HG02840 (cell line): ENCODE results near the gene BCORL1.

Source experiments
- ATAC-seq: cut with Tn5 transposase; IDR thresholded peaks from one replicate; pipeline ENCODE4 v1.9.1; 2021; ENCODE audit warnings: mild to moderate bottlenecking, moderate library complexity, moderate number of reproducible peaks; ENCODE audit not compliant: unreplicated experiment, low FRiP score

BCORL1 gene

DNA sequence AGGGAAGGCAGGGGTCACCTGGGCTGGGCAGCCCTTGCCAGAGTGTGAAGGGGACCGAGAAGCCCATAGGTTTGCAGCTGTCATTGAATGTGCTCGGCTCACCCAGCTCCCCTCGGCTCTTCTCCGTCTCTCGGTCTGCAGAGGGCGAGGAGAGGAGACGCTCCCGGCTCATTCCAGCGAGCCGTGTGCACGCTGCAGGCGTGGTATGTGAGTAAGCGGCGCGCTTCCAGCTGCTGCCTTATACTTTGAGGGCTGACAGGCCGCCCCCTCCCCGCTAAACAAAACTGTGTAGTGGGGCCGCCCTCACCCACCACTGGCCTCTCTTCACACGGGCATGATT, 23.0 kb upstream of the BCORL1 start:
- no peak for ATAC-seq

DNA sequence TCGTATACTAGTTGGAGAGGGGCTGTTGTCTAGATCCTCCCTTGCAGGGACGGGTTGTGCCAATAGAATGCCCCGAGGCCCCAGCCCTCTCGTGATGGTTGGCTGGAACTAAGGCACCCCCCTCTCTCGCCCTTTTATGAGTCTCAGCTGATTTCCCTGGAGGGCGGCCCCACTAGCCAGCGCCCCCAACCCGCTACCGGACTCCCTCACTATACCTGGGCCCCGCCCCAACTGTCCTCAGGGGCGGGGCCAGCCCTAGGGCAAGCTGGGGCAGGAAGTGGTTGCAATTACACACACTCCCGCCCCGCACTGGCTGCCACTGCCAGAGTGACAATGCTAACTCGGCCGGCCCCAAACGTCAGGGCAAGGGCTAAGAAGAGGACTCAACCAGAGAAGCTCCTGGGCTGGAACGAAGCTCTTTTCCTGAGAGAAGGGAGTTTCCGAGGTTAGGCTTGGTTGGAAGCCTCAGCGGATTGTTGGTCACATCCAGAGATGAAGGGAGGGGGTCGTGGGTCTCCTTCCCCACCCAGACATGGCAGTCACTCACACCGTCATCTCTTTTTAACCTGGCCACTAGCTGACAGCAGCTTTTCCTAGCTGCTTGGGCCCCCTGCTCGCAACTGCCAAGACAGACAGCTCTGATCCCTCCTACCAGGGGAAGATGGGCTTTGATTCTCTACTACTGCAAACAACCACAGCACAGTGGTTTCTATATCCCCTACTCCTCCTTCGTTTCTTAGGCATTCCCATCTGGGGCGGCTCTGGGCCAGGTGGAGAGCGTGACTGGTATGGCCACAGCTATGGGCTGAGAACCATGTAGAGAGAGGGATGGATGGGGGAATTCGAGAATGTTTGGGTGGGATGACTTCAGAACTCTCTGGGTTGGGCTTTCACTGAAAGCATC, 21.0 kb upstream of the BCORL1 start:
- ATAC-seq: peak; percentile 76

DNA sequence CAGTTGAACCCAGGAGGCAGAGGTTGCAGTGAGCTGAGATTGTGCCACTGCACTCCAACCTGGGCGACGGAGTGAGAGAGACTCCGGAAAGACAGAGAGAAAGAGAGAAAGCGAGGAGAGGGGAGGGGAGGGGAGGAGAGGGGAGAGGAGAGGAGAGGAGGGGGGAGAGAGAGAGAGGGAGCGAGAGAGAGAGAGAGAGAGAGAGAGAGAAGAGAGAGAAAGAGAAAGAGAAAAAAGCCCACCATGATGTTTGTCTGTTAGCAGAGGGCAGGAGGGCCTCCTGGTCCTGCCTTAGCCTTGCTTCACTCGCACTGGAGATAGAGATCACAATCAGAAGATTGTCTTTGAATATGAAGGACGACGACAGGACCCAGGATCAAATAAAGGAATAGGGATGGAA, 18.7 kb upstream of the BCORL1 start:
- ATAC-seq: no peak

- no peak for ATAC-seq
These were observed 17.3 kb upstream of the BCORL1 start for GRCh38 chrX:129965166-129965565.

GRCh38 chrX:129968968-129969367, 13.5 kb upstream of the BCORL1 start:
- no peak for ATAC-seq

DNA sequence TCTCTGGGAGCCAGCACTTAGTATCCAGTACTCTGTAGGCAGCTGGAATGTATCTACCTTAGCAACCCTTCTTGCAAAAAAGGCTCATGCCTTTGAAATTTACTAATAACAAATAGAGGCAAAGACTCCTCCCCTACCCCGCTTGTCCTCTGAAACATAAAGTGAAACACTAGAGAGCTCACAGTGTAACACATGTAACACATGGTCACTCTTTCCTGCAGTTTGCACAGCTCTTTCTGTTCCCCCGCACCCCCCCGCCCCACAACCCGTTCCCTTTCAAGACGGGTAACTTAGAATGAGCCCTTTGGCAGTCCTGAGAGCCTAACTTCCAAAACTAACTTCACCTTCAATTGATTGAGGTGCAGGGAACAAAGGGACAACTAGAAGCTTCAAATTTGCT, 6.0 kb upstream of the BCORL1 start:
- ATAC-seq: no peak

DNA sequence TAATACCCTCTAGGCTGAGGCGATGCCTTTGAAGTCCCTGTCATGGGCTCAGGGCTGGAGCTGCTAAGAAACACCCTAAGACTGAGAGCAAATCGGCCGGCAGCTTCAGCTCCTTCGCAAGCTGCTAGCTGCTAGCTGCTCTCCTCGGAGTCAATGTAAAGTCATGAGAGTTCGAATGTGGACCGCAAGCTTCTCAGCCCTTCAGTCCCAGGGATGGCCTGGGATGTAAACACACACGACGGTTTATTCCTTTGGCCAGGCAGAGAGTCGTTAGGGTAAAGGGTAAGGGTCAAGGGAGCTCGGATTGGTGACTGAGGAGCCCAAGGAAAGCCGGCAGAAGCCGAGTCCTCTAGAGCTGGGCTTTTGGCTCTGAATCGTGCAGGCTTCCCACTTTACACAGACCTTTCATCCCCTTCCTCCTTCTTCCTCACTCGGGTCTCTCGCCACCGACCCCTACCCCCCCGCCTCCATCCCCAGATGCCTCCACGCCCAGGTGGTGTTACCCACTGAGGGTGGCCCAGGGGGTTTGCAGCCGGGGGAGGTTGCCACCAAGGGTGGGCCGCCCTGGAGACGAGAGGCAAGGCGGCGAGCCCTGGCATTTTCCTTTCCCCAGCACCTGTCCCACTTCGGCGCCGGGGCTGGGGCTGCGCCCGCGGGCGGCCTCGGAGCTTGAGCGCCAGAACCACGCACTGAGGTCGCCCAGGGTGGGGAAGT, 3.1 kb upstream of the BCORL1 start:
- no peak for ATAC-seq

- ATAC-seq: no peak
These were observed 2.4 kb upstream of the BCORL1 start for GRCh38 chrX:129980001-129980401.

- no peak for ATAC-seq
These were observed 1.8 kb upstream of the BCORL1 start for GRCh38 chrX:129980540-129981199.

DNA sequence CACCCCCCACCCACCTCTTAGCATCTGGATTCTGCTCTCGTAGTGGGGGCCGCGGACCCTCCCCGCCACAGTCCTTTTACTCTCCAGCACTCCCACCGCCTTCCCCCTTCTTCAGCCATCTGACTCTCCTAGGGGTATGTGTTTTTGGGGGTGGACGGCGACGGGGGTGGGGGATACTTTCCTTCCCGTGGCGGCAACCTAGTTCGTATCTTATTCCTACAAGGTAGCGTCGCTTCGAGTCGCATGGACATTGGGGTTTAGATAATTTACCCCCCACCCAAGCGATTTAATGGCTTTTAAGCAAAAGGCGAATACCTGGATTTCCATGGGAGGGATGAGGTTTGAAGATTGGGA, 1.3 kb upstream of the BCORL1 start:
- no peak for ATAC-seq

DNA sequence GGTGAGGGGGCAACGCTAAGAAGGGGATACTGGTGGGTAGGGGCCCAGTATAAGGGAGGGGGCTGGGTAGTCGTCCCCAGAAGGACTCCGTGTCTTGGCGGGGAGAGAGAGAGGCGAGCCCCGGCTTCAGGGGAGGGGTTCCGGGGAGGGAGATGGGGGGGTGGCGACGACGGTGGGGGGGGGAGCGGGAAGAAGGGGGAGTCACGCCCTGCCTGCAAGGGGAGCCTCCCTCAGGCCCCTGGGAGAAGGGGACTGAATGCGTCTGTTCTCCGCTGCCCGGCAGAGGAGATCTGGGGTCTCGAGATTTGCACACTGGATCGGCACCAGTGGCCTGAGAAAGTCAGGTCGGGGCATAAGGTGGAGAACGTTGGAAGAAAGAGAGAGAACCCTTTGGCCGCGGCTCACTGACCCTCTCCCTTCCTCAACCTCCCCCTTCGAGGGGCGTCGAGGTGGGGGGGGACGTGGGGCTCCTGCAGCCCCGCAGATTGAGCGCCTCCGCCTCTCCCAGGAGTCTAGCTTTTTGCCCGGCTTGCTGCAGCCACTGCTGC, 609 bp upstream of the BCORL1 start:
- ATAC-seq: no peak

DNA sequence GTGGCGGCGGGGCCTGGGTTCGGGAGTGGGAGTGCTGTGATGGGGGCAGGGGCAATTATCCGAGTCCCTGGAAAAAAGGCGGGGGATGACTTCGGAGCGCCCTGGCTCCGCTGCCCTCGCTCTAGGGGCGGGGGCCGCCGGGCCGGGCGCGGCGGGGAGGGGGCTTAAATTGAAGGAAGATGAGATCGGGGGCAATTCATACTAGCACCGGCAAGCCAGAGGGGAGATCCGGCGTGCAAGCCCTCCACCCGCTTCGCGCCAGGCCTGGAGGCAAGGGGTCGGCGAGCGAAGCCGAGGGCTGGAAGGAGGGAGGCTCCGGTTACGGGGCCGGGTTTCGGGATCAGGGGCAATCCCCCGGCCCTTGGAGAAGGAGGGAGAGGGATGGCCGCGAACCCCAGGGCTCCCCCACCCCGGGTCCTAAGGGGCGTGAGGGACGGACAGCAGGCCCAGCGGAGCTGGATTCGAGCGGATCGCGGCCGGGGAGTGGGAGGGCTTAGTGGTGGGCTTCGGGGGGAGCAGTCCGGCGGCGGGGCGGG, 1.2 kb downstream of the BCORL1 start:
- no peak for ATAC-seq

- ATAC-seq: no peak
These were observed 1.9 kb downstream of the BCORL1 start for GRCh38 chrX:129984111-129984958.

GRCh38 chrX:129987871-129988270, 5.4 kb downstream of the BCORL1 start:
- no peak for ATAC-seq

DNA sequence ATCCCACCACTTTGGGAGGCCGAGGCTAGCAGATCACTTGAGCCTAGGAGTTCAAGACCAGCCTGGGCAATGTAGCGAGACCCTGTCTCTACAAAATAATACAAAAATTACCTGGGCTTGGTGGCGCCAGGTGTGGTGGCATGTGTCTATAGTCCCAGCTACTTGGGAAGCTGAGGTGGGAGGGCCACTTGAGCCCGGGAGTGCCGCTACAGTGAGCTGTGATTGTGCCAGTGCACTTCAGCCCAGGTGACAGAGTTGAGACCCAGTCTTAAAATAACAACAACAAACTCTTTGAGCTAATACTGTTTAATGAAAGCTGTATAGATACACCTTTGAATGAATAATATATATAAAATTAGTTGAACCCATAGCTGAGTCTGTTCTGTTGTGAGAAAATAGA, 9.7 kb downstream of the BCORL1 start:
- ATAC-seq: no peak

DNA sequence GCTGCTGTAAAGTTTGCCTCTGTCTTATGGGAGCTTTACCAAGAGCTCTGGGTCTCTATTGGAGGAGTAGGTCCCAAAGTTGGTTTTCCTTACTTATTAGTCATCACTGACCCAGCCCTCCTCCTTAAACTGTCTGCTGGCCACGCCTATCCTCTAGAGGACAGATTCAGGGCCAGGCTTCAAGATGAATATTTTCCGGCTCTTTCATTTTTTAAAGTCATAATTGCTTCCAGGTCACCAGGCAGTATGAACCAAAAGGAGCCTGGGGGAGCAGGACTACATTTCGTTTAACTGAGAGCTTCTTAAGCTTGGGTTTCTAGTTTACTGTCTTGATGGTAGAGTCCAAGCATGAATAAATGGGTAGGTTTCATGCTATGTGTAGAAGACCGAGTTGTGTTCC, 13.7 kb downstream of the BCORL1 start:
- ATAC-seq: no peak

DNA sequence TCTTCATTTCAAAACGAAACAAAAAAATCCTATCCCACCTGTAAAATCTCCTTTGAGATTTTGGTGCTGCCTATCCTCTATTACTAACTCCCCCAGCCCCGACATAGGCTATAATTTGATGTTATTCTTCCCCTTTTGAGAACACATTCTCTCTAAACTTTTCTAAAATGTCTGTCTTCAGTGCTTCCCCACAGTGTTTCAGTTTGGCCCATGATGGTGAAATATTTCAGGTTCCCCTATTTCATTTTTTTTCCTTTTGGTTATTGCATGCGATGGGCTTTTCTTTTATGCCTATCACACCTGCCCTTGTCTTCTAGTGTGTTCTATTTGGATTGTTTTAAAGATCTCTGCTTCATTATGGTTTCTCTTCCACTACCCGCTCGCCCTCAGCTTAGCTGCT, 14.7 kb downstream of the BCORL1 start:
- no peak for ATAC-seq

- ATAC-seq: no peak
These were observed 15.6 kb downstream of the BCORL1 start for GRCh38 chrX:129998021-129998420.

- ATAC-seq: no peak
These were observed 19.5 kb downstream of the BCORL1 start for GRCh38 chrX:130001893-130002292.

DNA sequence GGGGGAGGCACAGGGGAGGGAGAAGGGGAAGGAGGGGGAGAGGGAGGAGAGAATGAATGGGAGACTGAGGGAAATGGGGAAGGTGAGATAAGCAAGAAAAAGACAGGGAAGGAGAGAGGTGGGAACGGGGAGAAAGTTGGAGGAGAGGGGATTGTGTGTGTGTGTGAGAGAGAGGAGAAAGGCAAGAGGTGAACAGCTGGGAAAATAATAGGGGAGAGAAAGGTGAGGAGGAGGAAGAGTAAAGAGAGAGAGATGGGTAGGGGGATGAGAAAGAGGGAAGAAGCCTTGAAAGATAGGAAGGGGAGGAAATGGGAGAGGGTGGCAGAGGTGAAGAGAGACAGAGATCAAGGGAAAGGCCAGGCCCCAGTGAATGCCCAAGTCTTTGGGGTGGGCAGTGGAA, 20.1 kb downstream of the BCORL1 start:
- no peak for ATAC-seq
